ENCODE data around the gene SPRED3. TPM values are rescaled to one million over a fixed set of nuclear protein-coding genes. Genes with fewer than 3 reads are reported as not detected.

SPRED3 gene
- total RNA-seq, 2 experiments from 2014 or later, result 1.2 to 1.8 TPM

DNA sequence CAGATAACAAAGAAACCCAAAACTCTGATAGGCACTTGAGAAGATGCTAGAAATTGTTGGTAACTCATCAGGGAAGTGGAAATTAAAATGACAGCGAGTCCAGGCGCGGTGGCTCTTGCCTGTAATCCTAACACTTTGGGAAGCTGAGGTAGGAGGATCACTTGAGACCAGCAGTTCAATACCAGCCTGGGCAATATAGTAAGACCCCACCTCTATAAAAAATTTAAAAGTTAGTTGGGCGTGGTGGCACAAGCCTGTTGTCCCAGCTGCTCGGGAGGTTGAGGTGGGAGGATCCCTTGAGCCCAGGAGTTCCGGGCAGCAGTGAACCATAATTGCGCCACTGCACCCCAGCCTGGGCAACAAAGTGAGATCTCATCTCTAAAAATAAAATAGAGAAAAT, 42.4 kb downstream of the SPRED3 start:
- Mint-ChIP-seq H3K4me1 (peaks cover 34% of the 10 kb centered on the region), H3K4me3 (no peak overlapping the region), H3K27ac (no peak overlapping the region), H3K36me3 (ENCODE audit: low read depth) (no peaks in the 10 kb centered on the region), H3K9me3 (no peaks in the 10 kb centered on the region), H3K27me3 (peaks cover 8% of the 10 kb centered on the region)
- CTCF ChIA-PET, result interaction anchor here (0.8 kb wide), 1 partner anchor 28 kb away, joined by 3 read pairs; the partner anchor contains the start of gene FAM98C
- DNase-seq, result no peak
- POLR2A ChIA-PET, result no interaction called here

GRCh38 chr19:38433268-38433733, 44.8 kb downstream of the SPRED3 start, which contains the start of gene RYR1:
Gene RYR1 (plus strand): TSS chr19:38433691. CDS start chr19:38433830, 139 bp downstream.
- peak; percentile 46 for DNase-seq
- H3K27me3 Mint-ChIP-seq, result peaks cover 8% of the 10 kb centered on the region
- ChIA-PET POLR2A (no interaction called here), CTCF (interaction anchor here (1.2 kb wide), 1 partner anchor 527 kb away, joined by 3 read pairs; no protein-coding TSS in a partner anchor)
- peak within 1 kb of the TSS; percentile 22 for H3K4me3 Mint-ChIP-seq
- no peaks in the 10 kb centered on the region for H3K9me3 Mint-ChIP-seq
- no peaks in the 10 kb centered on the region for H3K36me3 Mint-ChIP-seq (ENCODE audit: low read depth)
- peaks cover 21% of the 10 kb centered on the region for H3K4me1 Mint-ChIP-seq
- H3K27ac Mint-ChIP-seq, result peak within 1 kb of the TSS; percentile 75

DNA sequence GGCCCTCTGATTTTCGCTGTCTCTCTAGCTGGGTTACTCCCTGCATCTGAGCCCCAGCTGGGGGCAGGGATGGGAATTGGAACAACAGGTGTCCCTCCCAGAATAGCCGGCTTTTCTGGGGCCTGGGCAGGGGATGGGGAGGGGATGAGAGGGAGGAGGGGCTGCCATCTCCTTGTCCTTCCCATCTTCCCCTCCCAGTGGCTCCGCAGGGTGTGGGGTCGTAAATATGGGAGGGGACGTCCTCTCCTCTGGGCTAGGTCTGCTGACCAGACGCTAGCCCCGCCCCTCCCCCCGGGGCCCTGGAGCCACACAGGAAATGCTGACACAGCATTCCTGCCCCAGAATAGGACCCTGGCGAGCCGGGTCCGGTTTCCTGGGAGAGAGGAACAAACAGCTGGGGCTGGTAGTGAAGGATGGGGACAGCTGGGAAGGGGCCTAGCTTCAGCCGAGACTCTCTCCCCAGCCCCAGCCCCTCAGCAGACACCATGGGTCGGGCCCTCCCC, 46.1 kb downstream of the SPRED3 start:
- CTCF ChIA-PET, result interaction anchor here (1.0 kb wide), 1 partner anchor 32 kb away, joined by 4 read pairs; the partner anchor contains the start of gene FAM98C
- no peak overlapping the region for H3K27ac Mint-ChIP-seq
- no peak overlapping the region for H3K4me3 Mint-ChIP-seq

GRCh38 chr19:38437295-38437694, 48.8 kb downstream of the SPRED3 start:
- Mint-ChIP-seq H3K9me3 (no peaks in the 10 kb centered on the region), H3K27ac (no peak overlapping the region), H3K36me3 (ENCODE audit: low read depth) (no peaks in the 10 kb centered on the region), H3K27me3 (peaks cover 8% of the 10 kb centered on the region), H3K4me3 (no peak overlapping the region), H3K4me1 (peaks cover 13% of the 10 kb centered on the region)
- ChIA-PET CTCF (interaction anchor here (0.7 kb wide), 1 partner anchor 35 kb away, joined by 4 read pairs; the partner anchor contains the start of gene FAM98C), POLR2A (no interaction called here)
- DNase-seq, result no peak

More for the DNA sequence above, 46.1 kb downstream of the SPRED3 start:
- H3K36me3 Mint-ChIP-seq (ENCODE audit: low read depth), result no peaks in the 10 kb centered on the region
- H3K27me3 Mint-ChIP-seq, result peaks cover 8% of the 10 kb centered on the region
- DNase-seq, result no peak
- H3K9me3 Mint-ChIP-seq, result no peaks in the 10 kb centered on the region
- POLR2A ChIA-PET, result interaction anchor here (0.6 kb wide), 1 partner anchor 422 kb away, joined by 4 read pairs; no protein-coding TSS in a partner anchor
- peaks cover 13% of the 10 kb centered on the region for H3K4me1 Mint-ChIP-seq

DNA sequence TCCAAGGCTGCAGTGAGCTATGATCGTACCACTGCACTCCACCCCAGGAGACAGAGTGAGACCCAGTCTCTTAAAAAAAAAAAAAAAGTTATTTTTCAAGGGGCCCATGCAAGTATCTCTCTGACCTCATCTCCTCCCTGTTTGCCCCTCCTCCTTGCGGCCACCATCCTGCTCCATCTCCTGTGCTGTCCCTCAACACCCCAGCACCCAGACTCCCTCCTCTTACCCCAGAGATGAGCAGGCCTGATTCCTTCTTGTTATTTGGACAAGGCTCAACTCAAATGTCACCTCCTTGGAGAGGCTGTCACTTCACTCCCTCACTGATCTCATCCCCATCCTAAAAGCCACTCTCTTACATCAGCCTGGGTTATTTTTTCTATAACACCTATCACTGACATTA, 49.4 kb downstream of the SPRED3 start:
- Mint-ChIP-seq H3K27me3 (peaks cover 7% of the 10 kb centered on the region), H3K4me3 (no peak overlapping the region), H3K36me3 (ENCODE audit: low read depth) (no peaks in the 10 kb centered on the region), H3K4me1 (peaks cover 13% of the 10 kb centered on the region), H3K9me3 (no peaks in the 10 kb centered on the region), H3K27ac (no peak overlapping the region)
- CTCF ChIA-PET, result no interaction called here
- POLR2A ChIA-PET, result interaction anchor here (0.6 kb wide), 1 partner anchor 1236 kb away, joined by 3 read pairs; no protein-coding TSS in a partner anchor
- no peak for DNase-seq

GRCh38 chr19:38440592-38440991, 52.1 kb downstream of the SPRED3 start:
- peaks cover 3% of the 10 kb centered on the region for H3K4me1 Mint-ChIP-seq
- ChIA-PET CTCF (interaction anchor here (0.9 to 1.6 kb wide), 2 partner anchors 15 to 38 kb away, joined by 3 to 6 read pairs; partner anchors contain the start of gene FAM98C), POLR2A (no interaction called here)
- H3K9me3 Mint-ChIP-seq, result no peaks in the 10 kb centered on the region
- no peak overlapping the region for H3K4me3 Mint-ChIP-seq
- no peaks in the 10 kb centered on the region for H3K36me3 Mint-ChIP-seq (ENCODE audit: low read depth)
- no peak for DNase-seq
- H3K27me3 Mint-ChIP-seq, result no peaks in the 10 kb centered on the region
- no peak overlapping the region for H3K27ac Mint-ChIP-seq

GRCh38 chr19:38441657-38442348, 53.3 kb downstream of the SPRED3 start:
- Mint-ChIP-seq H3K27ac (no peak overlapping the region), H3K36me3 (ENCODE audit: low read depth) (no peaks in the 10 kb centered on the region), H3K27me3 (no peaks in the 10 kb centered on the region), H3K4me3 (no peak overlapping the region), H3K4me1 (peaks cover 4% of the 10 kb centered on the region), H3K9me3 (no peaks in the 10 kb centered on the region)
- ChIA-PET POLR2A (no interaction called here), CTCF (no interaction called here)
- no peak for DNase-seq

DNA sequence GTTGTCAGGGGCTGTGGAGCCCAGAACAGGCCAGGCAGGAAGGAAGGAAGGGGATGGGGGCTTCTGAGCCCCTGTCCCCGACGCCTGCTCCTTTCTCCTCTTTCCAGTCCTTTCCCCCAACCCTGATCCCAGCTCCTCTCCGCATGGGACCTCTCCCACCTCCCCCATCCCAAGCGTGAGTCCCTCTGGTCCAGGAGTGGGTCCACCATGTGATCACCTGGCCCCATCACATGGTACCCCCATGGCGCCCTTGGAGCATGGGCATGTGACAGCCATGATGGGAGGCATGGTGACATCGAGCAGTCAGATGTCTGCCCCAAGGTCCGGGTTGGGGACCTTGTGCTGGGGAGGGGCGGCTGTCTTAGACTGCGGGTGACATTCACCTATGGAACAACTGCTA, 54.2 kb downstream of the SPRED3 start:
- H3K36me3 Mint-ChIP-seq (ENCODE audit: low read depth), result no peaks in the 10 kb centered on the region
- H3K4me3 Mint-ChIP-seq, result no peak overlapping the region
- no peak for DNase-seq
- no peaks in the 10 kb centered on the region for H3K9me3 Mint-ChIP-seq
- H3K27ac Mint-ChIP-seq, result peak overlapping the region; percentile 1
- H3K4me1 Mint-ChIP-seq, result peaks cover 4% of the 10 kb centered on the region
- POLR2A ChIA-PET, result no interaction called here
- H3K27me3 Mint-ChIP-seq, result no peaks in the 10 kb centered on the region
- CTCF ChIA-PET, result no interaction called here

DNA sequence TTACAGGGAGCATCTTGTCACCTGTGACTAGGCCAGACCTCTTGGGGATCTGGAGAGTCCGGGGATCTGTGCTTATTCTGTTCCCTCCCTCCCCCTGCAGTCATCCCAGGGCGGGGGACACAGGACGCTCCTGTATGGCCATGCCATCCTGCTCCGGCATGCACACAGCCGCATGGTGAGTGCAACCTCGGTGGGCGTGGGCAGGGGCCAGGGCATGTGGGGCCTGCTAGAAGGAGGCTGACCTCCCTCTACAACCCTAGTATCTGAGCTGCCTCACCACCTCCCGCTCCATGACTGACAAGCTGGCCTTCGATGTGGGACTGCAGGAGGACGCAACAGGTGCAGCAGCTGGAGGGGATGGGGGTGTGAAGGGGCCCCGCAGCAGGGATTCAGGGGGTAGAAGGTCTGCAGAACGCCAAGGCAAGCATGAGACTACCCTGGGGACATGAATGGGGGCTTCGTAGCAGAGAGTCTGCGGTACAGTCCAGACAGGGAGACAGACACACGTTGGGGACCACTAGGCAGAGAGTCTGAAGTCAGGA, 55.0 kb downstream of the SPRED3 start:
- H3K9me3 Mint-ChIP-seq, result no peaks in the 10 kb centered on the region
- peaks cover 4% of the 10 kb centered on the region for H3K4me1 Mint-ChIP-seq
- H3K27me3 Mint-ChIP-seq, result no peaks in the 10 kb centered on the region
- H3K27ac Mint-ChIP-seq, result no peak overlapping the region
- ChIA-PET POLR2A (no interaction called here), CTCF (no interaction called here)
- no peak overlapping the region for H3K4me3 Mint-ChIP-seq
- no peak for DNase-seq
- H3K36me3 Mint-ChIP-seq (ENCODE audit: low read depth), result no peaks in the 10 kb centered on the region

DNA sequence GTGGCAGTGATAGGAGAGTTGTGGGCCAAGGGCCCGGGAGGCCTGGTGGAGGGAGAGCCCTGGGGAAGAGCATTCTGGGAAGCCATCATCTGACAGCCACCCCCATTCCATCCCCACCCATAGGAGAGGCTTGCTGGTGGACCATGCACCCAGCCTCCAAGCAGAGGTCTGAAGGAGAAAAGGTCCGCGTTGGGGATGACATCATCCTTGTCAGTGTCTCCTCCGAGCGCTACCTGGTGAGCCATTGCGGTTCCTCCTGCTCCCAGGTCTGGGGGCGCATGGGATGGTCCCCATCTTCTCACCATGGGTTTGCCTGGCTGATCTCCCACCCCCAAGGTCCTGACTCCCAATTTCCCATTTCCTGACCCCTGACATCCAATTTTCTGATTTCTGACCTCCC, 55.5 kb downstream of the SPRED3 start:
- Mint-ChIP-seq H3K27ac (no peak overlapping the region), H3K4me3 (no peak overlapping the region), H3K27me3 (no peaks in the 10 kb centered on the region), H3K9me3 (no peaks in the 10 kb centered on the region), H3K4me1 (peaks cover 4% of the 10 kb centered on the region), H3K36me3 (ENCODE audit: low read depth) (no peaks in the 10 kb centered on the region)
- no peak for DNase-seq
- ChIA-PET CTCF (no interaction called here), POLR2A (no interaction called here)

DNA sequence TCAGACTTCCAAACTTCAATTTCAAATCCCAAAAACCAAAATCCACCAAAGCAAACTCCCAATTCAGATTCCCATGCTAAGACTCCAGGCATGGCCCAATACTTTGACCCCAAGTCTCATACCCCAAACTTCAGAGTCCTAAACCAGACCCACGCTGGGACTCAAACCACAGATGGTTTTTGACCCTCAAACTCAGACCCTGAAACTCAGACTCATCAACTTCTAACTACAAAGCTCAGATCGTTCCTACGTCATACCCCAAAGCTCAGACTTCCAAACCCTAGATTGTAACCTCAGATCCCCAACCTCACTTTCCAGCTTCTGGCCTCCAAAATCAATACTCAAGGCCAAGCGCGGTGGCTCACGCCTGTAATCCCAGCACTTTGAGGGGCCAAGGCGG, 56.9 kb downstream of the SPRED3 start:
- Mint-ChIP-seq H3K27ac (no peak overlapping the region), H3K4me3 (no peak overlapping the region), H3K27me3 (no peaks in the 10 kb centered on the region), H3K4me1 (peaks cover 4% of the 10 kb centered on the region), H3K9me3 (no peaks in the 10 kb centered on the region), H3K36me3 (ENCODE audit: low read depth) (no peaks in the 10 kb centered on the region)
- DNase-seq, result no peak
- ChIA-PET POLR2A (no interaction called here), CTCF (interaction anchor here (0.6 kb wide), 1 partner anchor 380 kb away, joined by 3 read pairs; no protein-coding TSS in a partner anchor)

- ChIA-PET POLR2A (no interaction called here), CTCF (interaction anchor here (1.1 kb wide), 1 partner anchor 46 kb away, joined by 3 read pairs; the partner anchor contains the start of gene FAM98C)
- H3K4me3 Mint-ChIP-seq, result no peak overlapping the region
- no peaks in the 10 kb centered on the region for H3K9me3 Mint-ChIP-seq
- no peak for DNase-seq
- no peaks in the 10 kb centered on the region for H3K36me3 Mint-ChIP-seq (ENCODE audit: low read depth)
- peaks cover 2% of the 10 kb centered on the region for H3K4me1 Mint-ChIP-seq
- no peaks in the 10 kb centered on the region for H3K27me3 Mint-ChIP-seq
- H3K27ac Mint-ChIP-seq, result no peak overlapping the region
Observed at GRCh38 chr19:38448225-38448624, 59.7 kb downstream of the SPRED3 start.

Measured in activated CD4-positive, alpha-beta T cell treated with anti-CD3 and anti-CD28 coated beads, Interleukin-2, amount 10 ng/mL, durations not matched to agents 7 days and 5 days (primary cell).